BE2C (cell line): Measurements from ENCODE around the gene CCKAR.

Experiments
- DNase-seq: peaks from one replicate; pipeline ENCODE4 v3.0.0-alpha.2; 2020
- H3K27me3 ChIP-seq: fragments of 250-450 bp; sonication (Bioruptor Pico); 2 replicates; pipeline ENCODE4 v1.5.1; 2020; ENCODE audit warnings: mild to moderate bottlenecking
- H3K36me3 ChIP-seq: fragments of 250-450 bp; sonication (Bioruptor Pico); 2 replicates; pipeline ENCODE4 v1.5.1; 2020; ENCODE audit warnings: mild to moderate bottlenecking
- H3K4me1 ChIP-seq: fragments of 250-450 bp; sonication (Bioruptor Pico); 2 replicates; pipeline ENCODE4 v1.5.1; 2020
- H3K4me3 ChIP-seq: 2 replicates; pipeline ENCODE4 v1.5.1; 2011; ENCODE audit warnings: low read depth, low read length
- H3K9me3 ChIP-seq: fragments of 250-450 bp; sonication (Bioruptor Pico); 2 replicates; pipeline ENCODE4 v1.5.1; 2020
- TF ChIP-seq, protein P1 (sequence below): IDR thresholded peaks from 2 replicates; pipeline ENCODE4 v1.5.1; 2012; ENCODE audit warnings: mild to moderate bottlenecking, low read depth, low read length

CCKAR gene

DNA sequence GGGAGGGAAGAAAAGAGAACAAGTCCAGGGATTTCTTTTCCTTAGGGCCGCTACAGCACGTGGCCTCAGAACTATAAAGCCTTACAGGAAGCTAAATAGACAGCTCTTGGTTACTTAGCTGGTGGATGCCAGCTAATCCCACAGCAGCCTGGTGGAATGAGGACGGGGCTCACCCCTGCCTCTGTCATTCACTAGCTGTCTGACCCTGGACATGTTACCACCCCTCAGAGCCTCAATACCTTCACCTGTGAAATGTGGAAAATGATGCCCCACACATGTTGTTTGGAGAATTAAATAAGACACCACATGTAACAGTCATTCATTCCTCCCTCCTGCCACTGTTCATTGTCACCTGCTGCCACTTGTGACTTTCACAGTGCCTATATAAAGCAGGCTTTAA is 15.7 kb downstream of the CCKAR start:
- Histone ChIP-seq H3K27me3 (no peaks in the 10 kb centered on the region), H3K4me3 (no peak overlapping the region), H3K4me1 (no peaks in the 10 kb centered on the region), H3K36me3 (no peaks in the 10 kb centered on the region), H3K9me3 (no peaks in the 10 kb centered on the region)
- DNase-seq: no peak
- TF ChIP-seq, protein P1, sequence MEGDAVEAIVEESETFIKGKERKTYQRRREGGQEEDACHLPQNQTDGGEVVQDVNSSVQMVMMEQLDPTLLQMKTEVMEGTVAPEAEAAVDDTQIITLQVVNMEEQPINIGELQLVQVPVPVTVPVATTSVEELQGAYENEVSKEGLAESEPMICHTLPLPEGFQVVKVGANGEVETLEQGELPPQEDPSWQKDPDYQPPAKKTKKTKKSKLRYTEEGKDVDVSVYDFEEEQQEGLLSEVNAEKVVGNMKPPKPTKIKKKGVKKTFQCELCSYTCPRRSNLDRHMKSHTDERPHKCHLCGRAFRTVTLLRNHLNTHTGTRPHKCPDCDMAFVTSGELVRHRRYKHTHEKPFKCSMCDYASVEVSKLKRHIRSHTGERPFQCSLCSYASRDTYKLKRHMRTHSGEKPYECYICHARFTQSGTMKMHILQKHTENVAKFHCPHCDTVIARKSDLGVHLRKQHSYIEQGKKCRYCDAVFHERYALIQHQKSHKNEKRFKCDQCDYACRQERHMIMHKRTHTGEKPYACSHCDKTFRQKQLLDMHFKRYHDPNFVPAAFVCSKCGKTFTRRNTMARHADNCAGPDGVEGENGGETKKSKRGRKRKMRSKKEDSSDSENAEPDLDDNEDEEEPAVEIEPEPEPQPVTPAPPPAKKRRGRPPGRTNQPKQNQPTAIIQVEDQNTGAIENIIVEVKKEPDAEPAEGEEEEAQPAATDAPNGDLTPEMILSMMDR: no peak

DNA sequence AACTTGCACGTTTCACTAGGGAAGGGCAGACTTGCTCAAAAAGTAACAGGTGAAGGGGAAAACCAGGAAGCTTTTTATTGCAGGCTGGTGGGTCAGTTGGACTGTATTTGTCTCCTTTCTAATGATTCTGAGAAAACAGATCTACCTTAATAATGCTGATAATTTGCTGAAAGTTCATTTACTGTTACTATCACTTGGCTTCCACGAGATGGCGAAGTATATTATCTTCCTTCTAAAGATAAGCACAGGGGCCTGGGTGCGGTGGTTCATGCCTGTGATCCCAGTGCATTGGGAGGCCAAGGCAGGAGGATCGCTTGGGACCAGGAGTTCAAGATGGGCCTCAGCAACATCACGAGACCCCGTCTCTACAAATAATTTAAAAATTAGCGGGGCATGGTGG is 16.4 kb downstream of the CCKAR start:
- no peak for DNase-seq
- Histone ChIP-seq H3K4me3 (no peak overlapping the region), H3K4me1 (no peaks in the 10 kb centered on the region), H3K36me3 (no peaks in the 10 kb centered on the region), H3K9me3 (no peaks in the 10 kb centered on the region), H3K27me3 (no peaks in the 10 kb centered on the region)
- TF ChIP-seq, protein P1: no peak

DNA sequence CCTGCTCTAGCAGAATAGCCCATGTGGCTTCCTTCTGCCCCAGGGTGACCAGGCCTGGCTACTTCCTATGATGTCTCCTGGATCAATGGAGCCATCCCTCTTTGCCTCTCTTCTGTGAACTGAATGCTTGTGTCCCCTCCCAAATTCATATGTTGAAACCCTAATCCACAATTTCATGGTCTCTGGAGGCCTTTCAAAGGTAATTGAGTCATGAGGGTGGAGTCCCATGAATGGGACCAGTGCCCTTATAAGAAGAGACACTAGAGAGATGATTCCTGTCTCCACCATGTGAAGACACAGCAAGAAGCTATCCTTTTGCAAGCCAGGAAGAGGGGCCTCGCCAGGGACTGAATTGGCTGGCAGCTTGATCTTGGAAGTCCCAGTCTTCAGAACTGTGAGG is 18.4 kb downstream of the CCKAR start:
- Histone ChIP-seq H3K9me3 (no peaks in the 10 kb centered on the region), H3K4me3 (no peak overlapping the region), H3K36me3 (no peaks in the 10 kb centered on the region), H3K27me3 (no peaks in the 10 kb centered on the region), H3K4me1 (no peaks in the 10 kb centered on the region)
- TF ChIP-seq, protein P1: no peak
- DNase-seq: no peak

DNA sequence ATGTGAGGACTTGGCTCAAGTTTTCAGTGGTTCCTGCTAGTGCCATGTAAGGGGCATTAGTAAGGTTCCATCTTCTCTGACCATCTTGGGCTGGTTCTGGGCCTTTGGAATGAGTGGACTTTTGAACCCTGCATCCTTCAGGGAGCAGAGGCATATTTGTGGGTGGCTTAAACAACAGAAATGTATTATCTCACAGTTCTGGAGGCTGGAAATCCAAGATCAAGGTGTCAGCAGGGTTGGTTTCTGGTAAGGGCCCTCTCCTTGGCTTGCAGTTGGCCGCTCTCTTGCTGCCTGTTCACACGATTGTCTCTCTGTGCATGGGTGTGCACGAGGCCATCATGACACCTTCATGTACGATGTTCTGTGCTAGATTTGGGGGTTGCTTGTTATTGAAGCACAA is 21.3 kb downstream of the CCKAR start:
- TF ChIP-seq, protein P1: no peak
- DNase-seq: no peak
- Histone ChIP-seq H3K4me3 (no peak overlapping the region), H3K27me3 (no peaks in the 10 kb centered on the region), H3K4me1 (no peaks in the 10 kb centered on the region), H3K36me3 (no peaks in the 10 kb centered on the region), H3K9me3 (no peaks in the 10 kb centered on the region)

DNA sequence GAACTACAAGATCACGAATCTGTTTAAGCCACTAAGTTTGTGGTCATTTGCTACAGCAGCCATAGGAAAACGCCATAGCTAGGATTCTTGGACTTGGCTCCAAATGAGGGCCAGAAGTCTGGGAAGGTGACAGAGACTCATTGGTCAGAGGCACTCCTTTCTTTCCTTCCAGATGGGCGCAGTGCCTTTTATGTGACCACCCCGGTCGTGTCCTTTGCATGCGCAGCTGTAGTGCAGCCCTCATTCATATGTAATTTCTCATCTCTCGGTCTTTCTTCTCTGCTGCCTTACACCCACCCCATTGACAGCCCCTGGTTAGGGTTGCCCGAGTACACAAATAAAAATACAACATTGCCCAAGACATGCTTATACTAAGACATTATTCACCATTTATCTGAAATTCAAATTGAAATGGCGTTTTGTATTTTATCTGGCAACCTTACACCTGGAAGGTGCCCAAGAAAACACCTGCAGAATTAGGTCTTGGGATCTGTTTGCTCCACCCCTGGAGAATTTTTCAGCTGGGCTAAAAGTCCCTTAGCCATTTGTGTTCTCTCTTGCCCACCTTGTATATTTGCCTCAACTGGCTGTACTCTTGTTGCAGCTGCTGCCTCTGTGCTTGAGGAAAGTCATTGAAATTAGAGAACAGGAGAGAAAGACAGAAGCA is 21.9 kb downstream of the CCKAR start:
- TF ChIP-seq, protein P1: no peak
- H3K36me3 ChIP-seq: no peaks in the 10 kb centered on the region
- H3K27me3 ChIP-seq: no peaks in the 10 kb centered on the region
- no peak overlapping the region for H3K4me3 ChIP-seq
- H3K9me3 ChIP-seq: no peaks in the 10 kb centered on the region
- DNase-seq: no peak
- H3K4me1 ChIP-seq: no peaks in the 10 kb centered on the region

DNA sequence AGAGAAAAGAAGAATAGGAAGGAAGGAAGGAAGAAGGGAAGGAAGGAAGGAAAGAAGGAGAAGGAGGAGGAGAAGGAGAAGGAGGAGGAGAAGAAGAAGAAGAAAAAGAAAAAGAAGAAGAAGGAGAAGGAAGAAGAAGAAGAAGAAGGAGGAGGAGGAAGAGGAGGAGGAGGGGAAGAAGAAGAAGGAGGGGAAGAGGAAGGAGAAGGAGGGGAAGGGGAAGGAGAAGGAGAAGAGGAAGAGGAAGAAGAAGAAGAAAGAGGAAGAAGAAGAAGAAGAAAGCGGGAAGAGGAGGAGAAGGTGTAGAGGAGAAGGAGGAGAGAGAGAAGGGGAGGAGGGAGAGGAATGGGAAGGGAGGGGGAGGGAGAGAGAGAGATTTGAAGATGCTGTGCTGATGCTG is 22.6 kb downstream of the CCKAR start:
- Histone ChIP-seq H3K27me3 (no peaks in the 10 kb centered on the region), H3K4me3 (no peak overlapping the region), H3K9me3 (no peaks in the 10 kb centered on the region), H3K4me1 (no peaks in the 10 kb centered on the region), H3K36me3 (no peaks in the 10 kb centered on the region)
- no peak for DNase-seq
- TF ChIP-seq, protein P1: no peak
